CD14-positive monocyte (primary cell): ENCODE results near the gene NTM. TPM values are rescaled to one million over a fixed set of nuclear protein-coding genes. Genes with fewer than 3 reads are reported as not detected.

Source experiments
- DNase-seq, 3 donors: peaks; one replicate each; pipeline ENCODE4 v3.0.0-alpha.2; 2011 to 2022
- H2AFZ ChIP-seq: 2 replicates; pipeline ENCODE4 v1.6.0; 2012; ENCODE audit warnings: mild to moderate bottlenecking, low read depth, low read length, inconsistent platforms; ENCODE audit not compliant: insufficient read depth, poor library complexity, severe bottlenecking
- H3K27ac ChIP-seq, 2 donors: 1 replicate in 1 of 2; 2 replicates in 1 of 2; pipeline ENCODE4 v1.5.1; 2012 to 2013; ENCODE audit warnings: low read length in 2 of 2, control low read depth in 1 of 2, inconsistent platforms in 1 of 2, low read depth in 1 of 2, mild to moderate bottlenecking in 1 of 2
- H3K27me3 ChIP-seq, 2 donors: one replicate each; pipeline versions ENCODE4 v1.6.0 to v1.6.1; 2011 to 2013; ENCODE audit warnings: low read length in 2 of 2; ENCODE audit not compliant: control insufficient read depth in 2 of 2, insufficient read depth in 2 of 2
- H3K36me3 ChIP-seq, 2 donors: replicated peaks in 1 of 2; 1 replicate in 1 of 2; 2 replicates in 1 of 2; pipeline versions ENCODE4 v1.5.1 to v1.6.1; 2012 to 2013; ENCODE audit warnings: low read length in 2 of 2, control low read depth in 1 of 2, inconsistent platforms in 1 of 2, mild to moderate bottlenecking in 1 of 2; ENCODE audit not compliant: insufficient read depth in 2 of 2, control insufficient read depth in 1 of 2
- H3K4me1 ChIP-seq, 2 donors: 1 replicate in 1 of 2; 2 replicates in 1 of 2; pipeline versions ENCODE4 v1.5.1 to v1.6.1; 2012 to 2013; ENCODE audit warnings: low read length in 2 of 2, control low read depth in 1 of 2, inconsistent platforms in 1 of 2, mild to moderate bottlenecking in 1 of 2, moderate library complexity in 1 of 2; ENCODE audit not compliant: insufficient read depth in 2 of 2, control insufficient read depth in 1 of 2
- H3K4me2 ChIP-seq: replicated peaks from 2 replicates; pipeline ENCODE3; 2012; ENCODE audit warnings: low read length, moderate library complexity, mild to moderate bottlenecking; ENCODE audit not compliant: poor library complexity, severe bottlenecking; ENCODE audit errors: extremely low read depth
- H3K4me3 ChIP-seq, 3 experiments: fragments of 200-600 bp in 1 of 3; sonication (generic) in 1 of 3; replicated peaks in 1 of 3; 1 replicate in 2 of 3; 2 replicates in 1 of 3; pipeline ENCODE4 v1.5.1; 2011 to 2013; ENCODE audit warnings: low read length in 3 of 3, mild to moderate bottlenecking in 3 of 3, control low read depth in 2 of 3, low read depth in 2 of 3, inconsistent platforms in 1 of 3, moderate library complexity in 1 of 3
- H3K79me2 ChIP-seq: 2 replicates; pipeline ENCODE4 v1.6.0; 2012; ENCODE audit warnings: mild to moderate bottlenecking, control low read depth, inconsistent platforms, low read length, moderate library complexity; ENCODE audit not compliant: insufficient read depth
- H3K9ac ChIP-seq: 2 replicates; pipeline ENCODE4 v1.6.0; 2017; ENCODE audit warnings: low read length, mild to moderate bottlenecking; ENCODE audit not compliant: insufficient read depth, poor library complexity, severe bottlenecking
- H3K9me3 ChIP-seq, 2 donors: replicated peaks in 1 of 2; 1 replicate in 1 of 2; 2 replicates in 1 of 2; pipeline versions ENCODE4 v1.5.1 to v1.6.1; 2012 to 2013; ENCODE audit warnings: low read length in 2 of 2, control low read depth in 1 of 2; ENCODE audit not compliant: control insufficient read depth in 1 of 2, insufficient read depth in 1 of 2
- H4K20me1 ChIP-seq: 2 replicates; pipeline ENCODE4 v1.6.0; 2012; ENCODE audit warnings: mild to moderate bottlenecking, low read length, control low read depth, moderate library complexity; ENCODE audit not compliant: insufficient read depth
- H3K27ac Mint-ChIP-seq, 7 donors: one replicate each; pipeline ENCODE4 v1.8.0; 2020; ENCODE audit warnings: mild to moderate bottlenecking in 7 of 7, mixed read lengths in 7 of 7, moderate library complexity in 6 of 7, inconsistent platforms in 2 of 7
- H3K27me3 Mint-ChIP-seq, 3 donors: one replicate each; pipeline ENCODE4 v1.8.0; 2021 to 2022; ENCODE audit warnings: low read depth in 3 of 3, mild to moderate bottlenecking in 3 of 3, mixed read lengths in 3 of 3, moderate library complexity in 3 of 3, inconsistent platforms in 1 of 3
- H3K36me3 Mint-ChIP-seq, 2 donors: one replicate each; pipeline ENCODE4 v1.8.0; 2020; ENCODE audit warnings: mixed read lengths in 2 of 2, inconsistent platforms in 1 of 2, mild to moderate bottlenecking in 1 of 2
- H3K4me1 Mint-ChIP-seq: one replicate; pipeline ENCODE4 v1.8.0; 2020; ENCODE audit warnings: mild to moderate bottlenecking, mixed read lengths
- H3K4me3 Mint-ChIP-seq, 2 donors: one replicate each; pipeline ENCODE4 v1.8.0; 2020; ENCODE audit warnings: mild to moderate bottlenecking in 2 of 2, mixed read lengths in 2 of 2, moderate library complexity in 1 of 2
- H3K9me3 Mint-ChIP-seq, 7 donors: one replicate each; pipeline ENCODE4 v1.8.0; 2020 to 2022; ENCODE audit warnings: mixed read lengths in 7 of 7, mild to moderate bottlenecking in 6 of 7, moderate library complexity in 6 of 7, inconsistent platforms in 2 of 7
- CTCF ChIP-seq: fragments of 200-600 bp; IDR thresholded peaks from one replicate; pipeline ENCODE4 v1.8.0; 2022; ENCODE audit warnings: antibody characterized with exemption, mild to moderate bottlenecking
- WGBS: methylation state at CpG from one replicate; pipeline ENCODE4 v1.1.5; 2013; ENCODE audit warnings: missing lambda C conversion rate; ENCODE audit not compliant: insufficient coverage; 5-methylcytosine and 5-hydroxymethylcytosine counted together
- intact Hi-C, 2 donors: fragments of 100-400 bp; cut with micrococcal nuclease; formaldehyde crosslinking; loops; one replicate each; pipeline versions ENCODE4 v1.15.0 to v1.15.1; 2023
- polyA plus RNA-seq, 3 donors: library from polyadenylated mRNA; depleted of rRNA in 1 of 3; unstranded in 2 of 3; stranded (reverse) in 1 of 3; fragments of 300-500 nt in 2 of 3; fragments of >200 nt in 1 of 3; fragmentation: Illumina TruSeq in 2 of 3; gene quantifications; 1 replicate in 2 of 3; 2 replicates in 1 of 3; pipeline ENCODE4 v1.2.3, GENCODE V29; 2012 to 2021

The NTM gene
- polyA plus RNA-seq, 3 donors, result not detected

- no peak for DNase-seq
- H3K4me2 ChIP-seq, result no peak overlapping the region
- H3K4me1 Mint-ChIP-seq, result no peaks in the 10 kb centered on the region
- no peaks in the 10 kb centered on the region for H4K20me1 ChIP-seq
- WGBS, result 93% methylated on average over 1 of the region's 1 CpG
- H2AFZ ChIP-seq, result no peak overlapping the region
- no peak overlapping the region for H3K9ac ChIP-seq
- intact Hi-C loops, result no loop called here
- no peaks in the 10 kb centered on the region for H3K36me3 Mint-ChIP-seq
- H3K4me1 ChIP-seq, result no peaks in the 10 kb centered on the region
- no peaks in the 10 kb centered on the region for H3K36me3 ChIP-seq
- peaks cover 0 to 13% (median 4%) of the 10 kb centered on the region in 3 donors for H3K27me3 Mint-ChIP-seq
- no peak for TF ChIP-seq CTCF
- no peak overlapping the region for H3K4me3 Mint-ChIP-seq
- no peak overlapping the region for H3K27ac ChIP-seq
- no peaks in the 10 kb centered on the region for H3K79me2 ChIP-seq
- no peak overlapping the region for H3K27ac Mint-ChIP-seq
- peaks cover 22 to 32% of the 10 kb centered on the region in 2 donors for H3K9me3 ChIP-seq
- no peak overlapping the region for H3K4me3 ChIP-seq
- H3K9me3 Mint-ChIP-seq, result peaks cover 0 to 13% (median 3%) of the 10 kb centered on the region in 7 donors
- H3K27me3 ChIP-seq, result no peaks in the 10 kb centered on the region
Measured at GRCh38 chr11:131999955-132000354, 629.5 kb downstream of the NTM start.

- DNase-seq, result no peak
- WGBS, result no CpG with 5 or more reads among the region's 4 CpGs
- Mint-ChIP-seq H3K27ac (no peak overlapping the region), H3K36me3 (no peaks in the 10 kb centered on the region), H3K27me3 (peaks cover 6 to 44% (median 10%) of the 10 kb centered on the region in 3 donors), H3K4me1 (peaks cover 12% of the 10 kb centered on the region), H3K4me3 (no peak overlapping the region), H3K9me3 (peaks cover 0 to 8% (median 4%) of the 10 kb centered on the region in 7 donors)
- H3K4me2 ChIP-seq, result no peak overlapping the region
- no peak overlapping the region for H3K27ac ChIP-seq
- peaks cover 7 to 10% of the 10 kb centered on the region in 2 donors for H3K4me1 ChIP-seq
- no peak overlapping the region for H2AFZ ChIP-seq
- no peak overlapping the region for H3K4me3 ChIP-seq
- no peaks in the 10 kb centered on the region for H3K79me2 ChIP-seq
- no peaks in the 10 kb centered on the region for H3K36me3 ChIP-seq
- H3K9me3 ChIP-seq, result peaks cover 0 to 5% of the 10 kb centered on the region in 2 donors
- H3K27me3 ChIP-seq, result peaks cover 0 to 10% of the 10 kb centered on the region in 2 donors
- no peak for TF ChIP-seq CTCF
- no peaks in the 10 kb centered on the region for H4K20me1 ChIP-seq
- H3K9ac ChIP-seq, result no peak overlapping the region
- intact Hi-C loops, result no loop called here
Measured at GRCh38 chr11:132005887-132006286, 635.5 kb downstream of the NTM start.
